ENCODE data around the gene TUSC2.

TUSC2 gene

DNA sequence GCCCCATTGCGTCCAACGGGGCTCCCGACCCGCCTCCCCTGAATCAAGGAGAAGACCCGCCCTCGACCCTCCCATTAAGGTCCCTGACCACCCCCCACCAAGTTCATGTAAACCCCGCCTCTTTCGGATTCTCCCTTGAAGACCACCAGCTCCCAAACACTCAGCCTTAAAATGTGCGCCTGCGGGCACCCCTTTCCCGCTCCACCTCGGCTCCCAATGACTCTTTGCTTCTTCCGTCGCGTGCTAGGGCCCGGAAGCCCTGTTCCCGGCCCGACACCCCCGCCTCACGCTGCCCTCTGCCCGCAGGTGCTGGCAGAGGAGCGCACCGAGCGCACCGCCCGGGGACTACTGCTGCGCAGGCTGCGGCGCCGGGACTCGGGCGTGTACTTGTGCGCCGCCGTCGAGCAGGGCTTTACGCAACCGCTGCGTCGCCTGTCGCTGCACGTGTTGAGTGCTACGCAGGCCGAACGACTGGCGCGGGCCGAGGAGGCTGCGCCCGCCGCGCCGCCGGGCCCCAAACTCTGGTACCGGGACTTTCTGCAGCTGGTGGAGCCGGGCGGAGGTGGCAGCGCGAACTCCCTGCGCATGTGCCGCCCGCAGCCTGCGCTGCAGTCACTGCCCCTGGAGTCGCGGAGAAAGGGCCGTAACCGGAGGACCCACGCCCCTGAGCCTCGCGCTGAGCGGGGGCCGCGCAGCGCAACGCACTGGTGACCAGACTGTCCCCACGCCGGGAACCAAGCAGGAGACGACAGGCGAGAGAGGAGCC, 51.8 kb downstream of the TUSC2 start:
- in situ Hi-C loops (cut with MboI; ENCODE audit: low sequenced_read_pairs), result no loop called here

DNA sequence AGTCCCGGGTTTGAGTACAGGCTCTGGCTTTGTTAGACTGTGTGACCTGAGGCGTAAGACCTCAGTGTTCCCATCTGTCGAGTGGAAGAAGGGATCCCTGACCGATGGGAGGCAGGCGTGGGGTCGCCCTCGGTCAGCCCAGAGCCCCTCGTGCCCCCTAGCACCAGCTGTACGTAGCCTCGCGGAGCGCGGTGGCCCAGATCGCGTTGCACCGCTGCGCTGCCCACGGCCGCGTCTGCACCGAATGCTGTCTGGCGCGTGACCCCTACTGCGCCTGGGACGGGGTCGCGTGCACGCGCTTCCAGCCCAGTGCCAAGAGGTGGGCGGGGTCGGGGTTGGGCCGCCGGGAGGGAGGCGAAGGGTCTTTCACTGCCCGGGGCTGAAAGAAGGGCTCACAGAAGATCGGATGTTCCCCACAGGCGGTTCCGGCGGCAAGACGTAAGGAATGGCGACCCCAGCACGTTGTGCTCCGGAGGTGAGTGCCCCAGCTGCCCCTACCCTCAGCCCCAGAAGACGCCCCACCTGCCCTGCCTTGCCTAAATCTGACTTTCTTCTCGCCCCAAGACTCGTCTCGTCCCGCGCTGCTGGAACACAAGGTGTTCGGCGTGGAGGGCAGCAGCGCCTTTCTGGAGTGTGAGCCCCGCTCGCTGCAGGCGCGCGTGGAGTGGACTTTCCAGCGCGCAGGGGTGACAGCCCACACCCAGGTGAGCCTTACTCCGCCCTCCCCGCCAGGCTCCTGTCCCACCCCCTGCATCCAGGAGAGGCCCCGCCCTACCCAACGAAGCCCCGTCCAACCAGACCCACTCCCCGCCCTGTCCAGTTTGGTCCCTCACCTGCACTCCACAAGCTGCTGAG, 52.7 kb downstream of the TUSC2 start:
- in situ Hi-C loops (cut with MboI; ENCODE audit: low sequenced_read_pairs), result no loop called here
